HAP-1 (cell line): Measurements from ENCODE around the gene GABRB3.

Source experiments
- DNase-seq, 2 experiments: peaks; one replicate each; pipeline ENCODE4 v3.0.0-alpha.2; 2016 to 2020; ENCODE audit warnings: low spot score in 2 of 2
- H3K27me3 ChIP-seq: fragments of 250-450 bp; sonication (Bioruptor Pico); 2 replicates; pipeline ENCODE4 v1.5.1; 2020; ENCODE audit warnings: low read depth, mild to moderate bottlenecking, moderate library complexity
- H3K36me3 ChIP-seq: fragments of 250-450 bp; sonication (Bioruptor Pico); replicated peaks from 2 replicates; pipeline ENCODE4 v1.5.1; 2020; ENCODE audit warnings: mild to moderate bottlenecking
- H3K4me1 ChIP-seq: fragments of 250-450 bp; sonication (Bioruptor Pico); 2 replicates; pipeline ENCODE4 v1.5.1; 2020; ENCODE audit warnings: mild to moderate bottlenecking
- H3K4me3 ChIP-seq: fragments of 250-450 bp; sonication (Bioruptor Pico); 2 replicates; pipeline ENCODE4 v1.5.1; 2020; ENCODE audit warnings: mild to moderate bottlenecking, moderate library complexity
- H3K9me3 ChIP-seq: fragments of 250-450 bp; sonication (Bioruptor Pico); 2 replicates; pipeline ENCODE4 v1.5.1; 2020; ENCODE audit warnings: mild to moderate bottlenecking, moderate library complexity
- in situ Hi-C: fragments of 300-500 bp; cut with MboI; formaldehyde crosslinking; loops from 3 replicates; pipeline ENCODE4 v1.14.3; 2020; ENCODE audit warnings: low sequenced_read_pairs, inconsistent platforms, mixed read lengths

The GABRB3 gene

GRCh38 chr15:26651909-26652308 lies 121.0 kb downstream of the GABRB3 start:
- no peak for DNase-seq
- Histone ChIP-seq H3K36me3 (no peaks in the 10 kb centered on the region), H3K4me3 (no peak overlapping the region), H3K27me3 (no peaks in the 10 kb centered on the region), H3K4me1 (no peaks in the 10 kb centered on the region), H3K9me3 (no peaks in the 10 kb centered on the region)
- in situ Hi-C loops = no loop called here

- in situ Hi-C loops = no loop called here
- Histone ChIP-seq H3K36me3 (no peaks in the 10 kb centered on the region), H3K4me1 (no peaks in the 10 kb centered on the region), H3K9me3 (no peaks in the 10 kb centered on the region), H3K4me3 (no peak overlapping the region), H3K27me3 (no peaks in the 10 kb centered on the region)
- no peak for DNase-seq
These were observed 124.2 kb downstream of the GABRB3 start for GRCh38 chr15:26648676-26649075.

GRCh38 chr15:26644948-26645347 lies 127.9 kb downstream of the GABRB3 start:
- Histone ChIP-seq H3K36me3 (no peaks in the 10 kb centered on the region), H3K9me3 (no peaks in the 10 kb centered on the region), H3K4me3 (no peak overlapping the region), H3K27me3 (no peaks in the 10 kb centered on the region), H3K4me1 (peaks cover 5% of the 10 kb centered on the region; the same call in 1 of the 2 replicates)
- in situ Hi-C loops = no loop called here
- DNase-seq = no peak

- Histone ChIP-seq H3K36me3 (no peaks in the 10 kb centered on the region), H3K27me3 (no peaks in the 10 kb centered on the region), H3K4me1 (peaks cover 9% of the 10 kb centered on the region; the same call in 1 of the 2 replicates), H3K4me3 (no peak overlapping the region), H3K9me3 (no peaks in the 10 kb centered on the region)
- in situ Hi-C loops = no loop called here
- DNase-seq = no peak
These were observed 131.7 kb downstream of the GABRB3 start for GRCh38 chr15:26641144-26641543.

- Histone ChIP-seq H3K36me3 (no peaks in the 10 kb centered on the region), H3K4me1 (peaks cover 9% of the 10 kb centered on the region; the same call in 1 of the 2 replicates), H3K4me3 (no peak overlapping the region), H3K27me3 (no peaks in the 10 kb centered on the region), H3K9me3 (no peaks in the 10 kb centered on the region)
- DNase-seq = no peak
- in situ Hi-C loops = no loop called here
These were observed 132.3 kb downstream of the GABRB3 start for GRCh38 chr15:26640601-26641000.

- in situ Hi-C loops = no loop called here
- H3K9me3 ChIP-seq = no peaks in the 10 kb centered on the region
- no peaks in the 10 kb centered on the region for H3K36me3 ChIP-seq
- no peak overlapping the region for H3K4me3 ChIP-seq
- H3K27me3 ChIP-seq = no peaks in the 10 kb centered on the region
- DNase-seq = peak; percentile 74 to 77
- H3K4me1 ChIP-seq = peaks cover 9% of the 10 kb centered on the region; the same call in 1 of the 2 replicates
These were observed 132.9 kb downstream of the GABRB3 start for GRCh38 chr15:26639966-26640365.

GRCh38 chr15:26635614-26636013 lies 137.3 kb downstream of the GABRB3 start:
- in situ Hi-C loops = no loop called here
- no peak for DNase-seq
- Histone ChIP-seq H3K4me1 (peaks cover 9% of the 10 kb centered on the region; the same call in 1 of the 2 replicates), H3K27me3 (no peaks in the 10 kb centered on the region), H3K4me3 (no peak overlapping the region), H3K9me3 (no peaks in the 10 kb centered on the region), H3K36me3 (no peaks in the 10 kb centered on the region)

GRCh38 chr15:26635105-26635504 lies 137.8 kb downstream of the GABRB3 start:
- in situ Hi-C loops = no loop called here
- Histone ChIP-seq H3K4me1 (peaks cover 4% of the 10 kb centered on the region; the same call in 1 of the 2 replicates), H3K36me3 (no peaks in the 10 kb centered on the region), H3K27me3 (no peaks in the 10 kb centered on the region), H3K4me3 (no peak overlapping the region), H3K9me3 (no peaks in the 10 kb centered on the region)
- no peak for DNase-seq

GRCh38 chr15:26634319-26634718 lies 138.5 kb downstream of the GABRB3 start:
- in situ Hi-C loops = no loop called here
- H3K4me3 ChIP-seq = no peak overlapping the region
- no peaks in the 10 kb centered on the region for H3K4me1 ChIP-seq
- H3K27me3 ChIP-seq = no peaks in the 10 kb centered on the region
- DNase-seq = peak; percentile 8 to 56
- no peaks in the 10 kb centered on the region for H3K9me3 ChIP-seq
- no peaks in the 10 kb centered on the region for H3K36me3 ChIP-seq

GRCh38 chr15:26632500-26632899 lies 140.4 kb downstream of the GABRB3 start:
- H3K4me3 ChIP-seq = no peak overlapping the region
- DNase-seq = no peak
- H3K27me3 ChIP-seq = no peaks in the 10 kb centered on the region
- in situ Hi-C loops = no loop called here
- no peaks in the 10 kb centered on the region for H3K4me1 ChIP-seq
- no peaks in the 10 kb centered on the region for H3K9me3 ChIP-seq
- H3K36me3 ChIP-seq = no peaks in the 10 kb centered on the region

GRCh38 chr15:26631894-26632293 lies 141.0 kb downstream of the GABRB3 start:
- H3K9me3 ChIP-seq = no peaks in the 10 kb centered on the region
- H3K36me3 ChIP-seq = no peaks in the 10 kb centered on the region
- H3K4me3 ChIP-seq = no peak overlapping the region
- DNase-seq = no peak
- H3K4me1 ChIP-seq = no peaks in the 10 kb centered on the region
- in situ Hi-C loops = no loop called here
- H3K27me3 ChIP-seq = no peaks in the 10 kb centered on the region

- H3K4me1 ChIP-seq = no peaks in the 10 kb centered on the region
- no peak overlapping the region for H3K4me3 ChIP-seq
- H3K27me3 ChIP-seq = no peaks in the 10 kb centered on the region
- H3K36me3 ChIP-seq = no peaks in the 10 kb centered on the region
- in situ Hi-C loops = no loop called here
- no peaks in the 10 kb centered on the region for H3K9me3 ChIP-seq
- DNase-seq = no peak
These were observed 142.0 kb downstream of the GABRB3 start for GRCh38 chr15:26630857-26631256.

GRCh38 chr15:26628879-26629529 lies 143.9 kb downstream of the GABRB3 start:
- no peak overlapping the region for H3K4me3 ChIP-seq
- no peak for DNase-seq
- H3K9me3 ChIP-seq = no peaks in the 10 kb centered on the region
- no peaks in the 10 kb centered on the region for H3K36me3 ChIP-seq
- no peaks in the 10 kb centered on the region for H3K4me1 ChIP-seq
- in situ Hi-C loops = no loop called here
- H3K27me3 ChIP-seq = no peaks in the 10 kb centered on the region

GRCh38 chr15:26628071-26628470 lies 144.8 kb downstream of the GABRB3 start:
- H3K4me1 ChIP-seq = no peaks in the 10 kb centered on the region
- in situ Hi-C loops = no loop called here

GRCh38 chr15:26624128-26624527 lies 148.7 kb downstream of the GABRB3 start:
- H3K9me3 ChIP-seq = no peaks in the 10 kb centered on the region
- in situ Hi-C loops = no loop called here

More at GRCh38 chr15:26628071-26628470, 144.8 kb downstream of the GABRB3 start:
- H3K27me3 ChIP-seq = no peaks in the 10 kb centered on the region
- H3K36me3 ChIP-seq = no peaks in the 10 kb centered on the region
- H3K4me3 ChIP-seq = no peak overlapping the region
- no peak for DNase-seq
- no peaks in the 10 kb centered on the region for H3K9me3 ChIP-seq

More at GRCh38 chr15:26624128-26624527, 148.7 kb downstream of the GABRB3 start:
- Histone ChIP-seq H3K4me1 (no peaks in the 10 kb centered on the region), H3K27me3 (no peaks in the 10 kb centered on the region), H3K36me3 (0 out of 2 replicates have a peak, but pooled peaks cover 5% of the 10 kb centered on the region), H3K4me3 (no peak overlapping the region)
- no peak for DNase-seq
